GM12878 (cell line): ENCODE measurements around the gene TBC1D10B. TPM values are rescaled to one million over a fixed set of nuclear protein-coding genes. Genes with fewer than 3 reads are reported as not detected.

Experiments
- DPF2 ChIP-seq: fragments of 450-650 bp; IDR thresholded peaks from 2 replicates; pipeline ENCODE4 v1.6.1; 2017; ENCODE audit warnings: mild to moderate bottlenecking
- EGR1 ChIP-seq, 2 experiments: IDR thresholded peaks; 1 replicate in 1 of 2; 2 replicates in 1 of 2; pipeline ENCODE4 v1.6.1; 2011 to 2012; ENCODE audit warnings: low read depth in 2 of 2, low read length in 2 of 2, borderline replicate concordance in 1 of 2, mild to moderate bottlenecking in 1 of 2, moderate library complexity in 1 of 2
- GATAD2B ChIP-seq: fragments of 450-650 bp; conservative IDR thresholded peaks from 2 replicates; pipeline ENCODE4 v1.6.1; 2017; ENCODE audit warnings: low read depth, mild to moderate bottlenecking, moderate library complexity
- IKZF1 ChIP-seq: fragments of 450-650 bp; conservative IDR thresholded peaks from 2 replicates; pipeline ENCODE4 v1.6.1; 2017; ENCODE audit warnings: antibody characterized with exemption, mild to moderate bottlenecking
- MXI1 ChIP-seq: fragments of 150-350 bp; IDR thresholded peaks from 2 replicates; pipeline ENCODE4 v1.6.1; 2011; ENCODE audit warnings: low read depth, mild to moderate bottlenecking, inconsistent platforms, low read length, improper control_type of control experiment
- NFYB ChIP-seq: IDR thresholded peaks from 2 replicates; pipeline ENCODE4 v1.6.1; 2011; ENCODE audit warnings: low read depth, mild to moderate bottlenecking, low read length, improper control_type of control experiment, moderate library complexity; ENCODE audit not compliant: insufficient read depth
- NR2F1 ChIP-seq: fragments of 450-650 bp; conservative IDR thresholded peaks from 2 replicates; pipeline ENCODE4 v1.6.1; 2017; ENCODE audit warnings: mild to moderate bottlenecking
- SMARCA5 ChIP-seq: fragments of 450-650 bp; IDR thresholded peaks from 2 replicates; pipeline ENCODE4 v1.6.1; 2017; ENCODE audit warnings: mild to moderate bottlenecking
- YY1 ChIP-seq: IDR thresholded peaks from 2 replicates; pipeline ENCODE4 v1.6.1; 2011; ENCODE audit warnings: low read depth, mild to moderate bottlenecking, low read length
- polyA plus RNA-seq, 11 experiments: library from polyadenylated mRNA; depleted of rRNA in 4 of 11; unstranded in 6 of 11; stranded (reverse) in 5 of 11; fragments of >200 nt; fragmentation: Nextera tagmentation in 4 of 11; fragmentation: Illumina TruSeq in 1 of 11; extraction: Ambion mirVana in 4 of 11; extraction: Trizol in 1 of 11; gene quantifications; 1 replicate in 1 of 11; 2 replicates in 10 of 11; pipeline versions ENCODE4 v1.2.1 to v1.2.3, GENCODE V29; 2011 to 2016; ENCODE audit warnings: inconsistent platforms in 2 of 11, missing spikeins in 2 of 11, low read depth in 1 of 11
- total RNA-seq, 4 experiments: library from RNA; depleted of rRNA in 3 of 4; stranded (reverse); fragments of >200 nt in 3 of 4; fragmentation: Illumina TruSeq in 1 of 4; extraction: Trizol in 1 of 4; gene quantifications; 2 replicates each; pipeline versions ENCODE4 v1.2.1 to v1.2.3, GENCODE V29; 2013 to 2021
- TF ChIP-seq, protein P1 (sequence below): fragments of 450-650 bp; IDR thresholded peaks from 2 replicates; pipeline ENCODE4 v1.6.1; 2014; ENCODE audit warnings: mild to moderate bottlenecking
- TF ChIP-seq, protein P2 (sequence below): fragments of 450-650 bp; IDR thresholded peaks from 2 replicates; pipeline ENCODE4 v1.6.1; 2017; ENCODE audit warnings: mild to moderate bottlenecking, moderate library complexity

Gene TBC1D10B
- total and polyA plus RNA-seq, 10 of the 15 experiments (the other 5 are each of a cell fraction or from before 2014, with no cell fraction given) = 2.2 to 51.2 (median 11.6) TPM

GRCh38 chr16:30369938-30370455 lies 297 bp downstream of the TBC1D10B start (continued):
- TF ChIP-seq, protein P1, sequence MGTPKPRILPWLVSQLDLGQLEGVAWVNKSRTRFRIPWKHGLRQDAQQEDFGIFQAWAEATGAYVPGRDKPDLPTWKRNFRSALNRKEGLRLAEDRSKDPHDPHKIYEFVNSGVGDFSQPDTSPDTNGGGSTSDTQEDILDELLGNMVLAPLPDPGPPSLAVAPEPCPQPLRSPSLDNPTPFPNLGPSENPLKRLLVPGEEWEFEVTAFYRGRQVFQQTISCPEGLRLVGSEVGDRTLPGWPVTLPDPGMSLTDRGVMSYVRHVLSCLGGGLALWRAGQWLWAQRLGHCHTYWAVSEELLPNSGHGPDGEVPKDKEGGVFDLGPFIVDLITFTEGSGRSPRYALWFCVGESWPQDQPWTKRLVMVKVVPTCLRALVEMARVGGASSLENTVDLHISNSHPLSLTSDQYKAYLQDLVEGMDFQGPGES = no peak
- peak; percentile 5; the same call in 1 of the 2 replicates for TF ChIP-seq MXI1
- TF ChIP-seq EGR1 (IDR thresholded peaks at IDR 0.05; ENCODE audit: borderline replicate concordance in 1 of 2, low read depth in 2 of 2, low read length in 2 of 2) = peak in 1 of 2 experiments; percentile 70; a peak in 1 of 3 replicates
- TF ChIP-seq, protein P2, sequence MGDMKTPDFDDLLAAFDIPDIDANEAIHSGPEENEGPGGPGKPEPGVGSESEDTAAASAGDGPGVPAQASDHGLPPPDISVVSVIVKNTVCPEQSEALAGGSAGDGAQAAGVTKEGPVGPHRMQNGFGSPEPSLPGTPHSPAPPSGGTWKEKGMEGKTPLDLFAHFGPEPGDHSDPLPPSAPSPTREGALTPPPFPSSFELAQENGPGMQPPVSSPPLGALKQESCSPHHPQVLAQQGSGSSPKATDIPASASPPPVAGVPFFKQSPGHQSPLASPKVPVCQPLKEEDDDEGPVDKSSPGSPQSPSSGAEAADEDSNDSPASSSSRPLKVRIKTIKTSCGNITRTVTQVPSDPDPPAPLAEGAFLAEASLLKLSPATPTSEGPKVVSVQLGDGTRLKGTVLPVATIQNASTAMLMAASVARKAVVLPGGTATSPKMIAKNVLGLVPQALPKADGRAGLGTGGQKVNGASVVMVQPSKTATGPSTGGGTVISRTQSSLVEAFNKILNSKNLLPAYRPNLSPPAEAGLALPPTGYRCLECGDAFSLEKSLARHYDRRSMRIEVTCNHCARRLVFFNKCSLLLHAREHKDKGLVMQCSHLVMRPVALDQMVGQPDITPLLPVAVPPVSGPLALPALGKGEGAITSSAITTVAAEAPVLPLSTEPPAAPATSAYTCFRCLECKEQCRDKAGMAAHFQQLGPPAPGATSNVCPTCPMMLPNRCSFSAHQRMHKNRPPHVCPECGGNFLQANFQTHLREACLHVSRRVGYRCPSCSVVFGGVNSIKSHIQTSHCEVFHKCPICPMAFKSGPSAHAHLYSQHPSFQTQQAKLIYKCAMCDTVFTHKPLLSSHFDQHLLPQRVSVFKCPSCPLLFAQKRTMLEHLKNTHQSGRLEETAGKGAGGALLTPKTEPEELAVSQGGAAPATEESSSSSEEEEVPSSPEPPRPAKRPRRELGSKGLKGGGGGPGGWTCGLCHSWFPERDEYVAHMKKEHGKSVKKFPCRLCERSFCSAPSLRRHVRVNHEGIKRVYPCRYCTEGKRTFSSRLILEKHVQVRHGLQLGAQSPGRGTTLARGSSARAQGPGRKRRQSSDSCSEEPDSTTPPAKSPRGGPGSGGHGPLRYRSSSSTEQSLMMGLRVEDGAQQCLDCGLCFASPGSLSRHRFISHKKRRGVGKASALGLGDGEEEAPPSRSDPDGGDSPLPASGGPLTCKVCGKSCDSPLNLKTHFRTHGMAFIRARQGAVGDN = 0 out of 2 replicates have a peak, but pooled peaks have one; percentile 19
- TF ChIP-seq NFYB = no peak
- TF ChIP-seq DPF2 = peak; percentile 43; the same call in 1 of the 2 replicates
- TF ChIP-seq GATAD2B = peak; percentile 78
- peak; percentile 74 for TF ChIP-seq NR2F1
- peak; percentile 68 for TF ChIP-seq IKZF1
- peak; percentile 84; the same call in 1 of the 2 replicates for TF ChIP-seq SMARCA5
- peak; percentile 82 for TF ChIP-seq YY1
- TF ChIP-seq, all 136 proteins: peak for 15
